Measurements from ENCODE around the gene MAGEE1. TPM values are rescaled to one million over a fixed set of nuclear protein-coding genes. Genes with fewer than 3 reads are reported as not detected.

MAGEE1 gene
- total RNA-seq, 4 donors from 2014 or later, result 2.7 to 3.7 (median 3.0) TPM

DNA sequence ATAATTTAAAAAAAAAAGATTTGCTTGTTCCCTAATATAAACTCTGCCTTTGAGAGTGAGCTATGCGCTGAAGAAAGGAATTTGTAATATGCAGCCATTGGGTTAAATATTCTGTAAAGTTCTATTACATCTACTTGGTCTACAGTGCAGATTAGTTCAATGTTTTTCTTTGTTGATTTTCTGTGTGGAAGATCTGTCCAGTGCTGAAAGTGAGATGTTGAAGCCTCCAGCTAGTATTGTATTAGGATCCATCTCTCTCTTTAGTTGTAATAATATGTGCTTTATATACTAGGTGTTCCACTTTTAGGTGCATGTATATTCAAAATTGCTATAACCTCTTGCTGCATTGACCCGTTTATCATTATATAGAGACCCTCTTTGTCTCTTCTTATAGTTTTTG, 49.8 kb downstream of the MAGEE1 start:
- TF ChIP-seq, protein P1, sequence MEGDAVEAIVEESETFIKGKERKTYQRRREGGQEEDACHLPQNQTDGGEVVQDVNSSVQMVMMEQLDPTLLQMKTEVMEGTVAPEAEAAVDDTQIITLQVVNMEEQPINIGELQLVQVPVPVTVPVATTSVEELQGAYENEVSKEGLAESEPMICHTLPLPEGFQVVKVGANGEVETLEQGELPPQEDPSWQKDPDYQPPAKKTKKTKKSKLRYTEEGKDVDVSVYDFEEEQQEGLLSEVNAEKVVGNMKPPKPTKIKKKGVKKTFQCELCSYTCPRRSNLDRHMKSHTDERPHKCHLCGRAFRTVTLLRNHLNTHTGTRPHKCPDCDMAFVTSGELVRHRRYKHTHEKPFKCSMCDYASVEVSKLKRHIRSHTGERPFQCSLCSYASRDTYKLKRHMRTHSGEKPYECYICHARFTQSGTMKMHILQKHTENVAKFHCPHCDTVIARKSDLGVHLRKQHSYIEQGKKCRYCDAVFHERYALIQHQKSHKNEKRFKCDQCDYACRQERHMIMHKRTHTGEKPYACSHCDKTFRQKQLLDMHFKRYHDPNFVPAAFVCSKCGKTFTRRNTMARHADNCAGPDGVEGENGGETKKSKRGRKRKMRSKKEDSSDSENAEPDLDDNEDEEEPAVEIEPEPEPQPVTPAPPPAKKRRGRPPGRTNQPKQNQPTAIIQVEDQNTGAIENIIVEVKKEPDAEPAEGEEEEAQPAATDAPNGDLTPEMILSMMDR (IDR thresholded peaks at IDR 0.05), result no peak
- no peak for TF ChIP-seq POLR2A (IDR thresholded peaks at IDR 0.05)
- no peak overlapping the region for H3K4me3 ChIP-seq (ENCODE audit: low read depth, poor library complexity, severe bottlenecking)
- DNase-seq (ENCODE audit: low spot score in 2 of 2), result no peak
- WGBS, 2 donors, result 50 to 62% methylated on average over 2 of the region's 2 CpGs
- intact Hi-C loops (cut with DNase I; ENCODE audit: low total_unique reads), result no loop called here
